Inferior parietal cortex (tissue), 1 donor: ENCODE results near the gene PDHA1.
A peak's percentile ranks its signal among the peaks of the same experiment; 100 is the strongest.

ENCODE experiments used
- DNase-seq: peaks from one replicate; pipeline ENCODE4 v3.0.0-alpha.2; 2016; ENCODE audit errors: extremely low spot score

PDHA1 gene

GRCh38 chrX:19375546-19375945 lies 31.8 kb downstream of the PDHA1 start:
- no peak for DNase-seq

GRCh38 chrX:19377799-19378198 lies 34.1 kb downstream of the PDHA1 start:
- no peak for DNase-seq

GRCh38 chrX:19381326-19381725 lies 37.6 kb downstream of the PDHA1 start:
- no peak for DNase-seq

GRCh38 chrX:19382555-19383145 lies 38.9 kb downstream of the PDHA1 start:
- peak; percentile 38 for DNase-seq

- no peak for DNase-seq
These were observed 43.0 kb downstream of the PDHA1 start for GRCh38 chrX:19386679-19387078.

- DNase-seq, result no peak
These were observed 44.4 kb downstream of the PDHA1 start for GRCh38 chrX:19388064-19388679.

- no peak for DNase-seq
These were observed 45.0 kb downstream of the PDHA1 start for GRCh38 chrX:19388741-19389140.

GRCh38 chrX:19389227-19389845 lies 45.6 kb downstream of the PDHA1 start:
- no peak for DNase-seq

GRCh38 chrX:19392078-19392477 lies 48.4 kb downstream of the PDHA1 start:
- DNase-seq, result no peak

- no peak for DNase-seq
These were observed 49.0 kb downstream of the PDHA1 start for GRCh38 chrX:19392703-19393102.

- DNase-seq, result no peak
These were observed 60.0 kb downstream of the PDHA1 start for GRCh38 chrX:19403696-19404095.

- DNase-seq, result no peak
These were observed 66.5 kb downstream of the PDHA1 start for GRCh38 chrX:19410259-19410658.
